ENCODE data around the gene EXOSC10.

DNA sequence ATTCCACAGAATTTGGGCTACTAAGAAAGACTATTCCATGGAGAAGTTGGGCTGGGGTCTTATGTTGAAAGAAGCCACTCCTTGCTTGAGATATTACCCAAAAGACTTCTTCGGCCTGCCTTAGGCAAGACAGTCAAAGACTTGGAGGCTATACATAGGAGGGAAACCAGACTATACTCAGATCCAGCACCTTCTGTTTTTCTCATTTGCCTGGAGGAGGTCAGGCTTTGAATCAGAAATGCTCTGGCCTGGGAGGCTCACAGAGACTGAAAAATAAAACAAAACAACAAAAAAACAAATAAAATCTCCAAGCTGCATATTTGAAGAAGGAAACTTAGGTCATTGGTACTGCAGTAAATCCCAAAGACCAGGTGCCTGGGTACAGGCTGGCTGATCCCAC, 38.4 kb upstream of the EXOSC10 start:
- TF ChIP-seq CTCF (IDR thresholded peaks at IDR 0.05): no peak
- TF ChIP-seq POLR2A (IDR thresholded peaks at IDR 0.05): no peak
